ENCODE results near the gene EVA1B.

Gene EVA1B

GRCh38 chr1:36323636-36324352 lies at the start of gene EVA1B:
Gene EVA1B (minus strand): TSS chr1:36323645. CDS start chr1:36323037, 608 bp downstream.
- DNase-seq: no peak

GRCh38 chr1:36372617-36373016 lies 49.2 kb upstream of the EVA1B start:
- no peak for DNase-seq

- DNase-seq: peak; percentile 74
These were observed 45.8 kb upstream of the EVA1B start for GRCh38 chr1:36369061-36369861.

GRCh38 chr1:36367798-36368197 lies 44.4 kb upstream of the EVA1B start:
- no peak for DNase-seq

GRCh38 chr1:36367066-36367465 lies 43.6 kb upstream of the EVA1B start:
- DNase-seq: no peak

GRCh38 chr1:36366091-36366661 lies 42.7 kb upstream of the EVA1B start:
- no peak for DNase-seq

- no peak for DNase-seq
These were observed 41.9 kb upstream of the EVA1B start for GRCh38 chr1:36365381-36365780.

GRCh38 chr1:36359911-36360550 lies 36.6 kb upstream of the EVA1B start:
- DNase-seq: no peak

- DNase-seq: no peak
These were observed 35.9 kb upstream of the EVA1B start for GRCh38 chr1:36359383-36359782.

- DNase-seq: no peak
These were observed 35.2 kb upstream of the EVA1B start for GRCh38 chr1:36358514-36359084.

- DNase-seq: no peak
These were observed 32.4 kb upstream of the EVA1B start for GRCh38 chr1:36355811-36356210.

- DNase-seq: no peak
These were observed 31.0 kb upstream of the EVA1B start for GRCh38 chr1:36354486-36354885.

- no peak for DNase-seq
These were observed 29.7 kb upstream of the EVA1B start for GRCh38 chr1:36352910-36353878.

- no peak for DNase-seq
These were observed 28.9 kb upstream of the EVA1B start for GRCh38 chr1:36352125-36352909.

- no peak for DNase-seq
These were observed 28.0 kb upstream of the EVA1B start for GRCh38 chr1:36351227-36351977.

- no peak for DNase-seq
These were observed 27.3 kb upstream of the EVA1B start for GRCh38 chr1:36350659-36351226.

- DNase-seq: no peak
These were observed 26.4 kb upstream of the EVA1B start for GRCh38 chr1:36349839-36350238.

GRCh38 chr1:36349241-36349671 lies 25.8 kb upstream of the EVA1B start:
- DNase-seq: no peak

GRCh38 chr1:36346741-36347370 lies 23.4 kb upstream of the EVA1B start:
- no peak for DNase-seq
